A172 (cell line): ENCODE measurements around the gene PET100. TPM values are rescaled to one million over a fixed set of nuclear protein-coding genes. Genes with fewer than 3 reads are reported as not detected.

Experiments used
- DNase-seq: peaks from one replicate; pipeline ENCODE4 v3.0.0-alpha.2; 2015; ENCODE audit warnings: low spot score
- total RNA-seq: library from RNA; depleted of rRNA; stranded (reverse); fragments of >200 nt; shearing (Covaris generic); gene quantifications from 2 replicates; pipeline ENCODE4 v1.2.3, GENCODE V29; 2014

The PET100 gene
- total RNA-seq, 1 experiment from 2014 or later: 76.6 TPM

GRCh38 chr19:7650148-7650547, 20.6 kb downstream of the PET100 start:
- DNase-seq: no peak

GRCh38 chr19:7652061-7652641, 22.6 kb downstream of the PET100 start:
- peak; percentile 49 for DNase-seq

- no peak for DNase-seq
These were observed 24.8 kb downstream of the PET100 start for GRCh38 chr19:7654401-7654800.

- no peak for DNase-seq
These were observed 26.0 kb downstream of the PET100 start for GRCh38 chr19:7655581-7655980.

- no peak for DNase-seq
These were observed 27.6 kb downstream of the PET100 start for GRCh38 chr19:7657131-7657751.

- DNase-seq: peak; percentile 16
These were observed 28.7 kb downstream of the PET100 start for GRCh38 chr19:7658219-7658686.

GRCh38 chr19:7661744-7662538, 32.3 kb downstream of the PET100 start:
- DNase-seq: no peak

GRCh38 chr19:7662657-7663056, 33.1 kb downstream of the PET100 start:
- DNase-seq: no peak

- no peak for DNase-seq
These were observed 34.1 kb downstream of the PET100 start for GRCh38 chr19:7663706-7664105.

- no peak for DNase-seq
These were observed 35.5 kb downstream of the PET100 start for GRCh38 chr19:7665076-7665475.

- DNase-seq: no peak
These were observed 39.2 kb downstream of the PET100 start, which contains the start of gene RETN for GRCh38 chr19:7668842-7669241. Gene RETN (plus strand): TSS chr19:7669049. CDS start chr19:7669327, 278 bp downstream.

GRCh38 chr19:7669641-7670040, 40.0 kb downstream of the PET100 start:
- no peak for DNase-seq

GRCh38 chr19:7670150-7670783, 40.7 kb downstream of the PET100 start:
- no peak for DNase-seq

GRCh38 chr19:7670790-7671189, 41.2 kb downstream of the PET100 start:
- no peak for DNase-seq

GRCh38 chr19:7672522-7672921, 42.9 kb downstream of the PET100 start:
- DNase-seq: no peak

GRCh38 chr19:7674010-7675005, 44.7 kb downstream of the PET100 start:
- DNase-seq: peak; percentile 60

- DNase-seq: no peak
These were observed 46.8 kb downstream of the PET100 start for GRCh38 chr19:7676376-7676775.

- DNase-seq: no peak
These were observed 47.3 kb downstream of the PET100 start, which contains the start of gene MCEMP1 for GRCh38 chr19:7676854-7677253. Gene MCEMP1 (plus strand): TSS chr19:7677090. CDS start chr19:7677121, 31 bp downstream.

GRCh38 chr19:7677669-7678311, 48.2 kb downstream of the PET100 start:
- no peak for DNase-seq
